H1 (cell line): ENCODE data around the gene FARS2. TPM values are rescaled to one million over a fixed set of nuclear protein-coding genes. Genes with fewer than 3 reads are reported as not detected.

Source experiments
- CTCF ChIA-PET: fragments of 300-600 bp; sonication (Branson Sonifier 250); formaldehyde crosslinking; loops from one replicate; lab custom pipeline; 2021; ENCODE audit not compliant: partially characterized antibody; lab: Charles Lee
- POLR2A ChIA-PET: fragments of 300-600 bp; sonication (Branson Sonifier 250); formaldehyde crosslinking; loops from one replicate; lab custom pipeline; 2021; ENCODE audit warnings: inconsistent platforms; ENCODE audit not compliant: partially characterized antibody; lab: Charles Lee
- DNase-seq, 2 experiments: peaks; one replicate each; pipeline versions ENCODE4 v3.0.0 to v3.0.0-alpha.2; 2010 to 2022; ENCODE audit warnings: low spot score in 2 of 2, low read depth in 1 of 2, mixed read lengths in 1 of 2
- FAIRE-seq: peaks from 2 replicates; lab custom pipeline; 2011; peaks lifted over from hg19 to GRCh38; lab: Jason Lieb, UNC
- H2AFZ ChIP-seq: 2 replicates; pipeline ENCODE4 v1.8.1; 2012; ENCODE audit warnings: low read length, inconsistent platforms
- H2AK5ac ChIP-seq: 2 replicates; pipeline ENCODE4 v1.6.1; 2013; ENCODE audit warnings: low read depth, low read length
- H2BK120ac ChIP-seq: replicated peaks from 2 replicates; pipeline ENCODE3; 2013; ENCODE audit warnings: low read depth, low read length, inconsistent platforms
- H2BK12ac ChIP-seq: 2 replicates; pipeline ENCODE4 v1.6.1; 2013; ENCODE audit warnings: low read depth, low read length
- H2BK15ac ChIP-seq: 2 replicates; pipeline ENCODE4 v1.6.1; 2013; ENCODE audit warnings: low read length
- H2BK20ac ChIP-seq: 2 replicates; pipeline ENCODE4 v1.6.1; 2013; ENCODE audit warnings: low read length
- H2BK5ac ChIP-seq: 2 replicates; pipeline ENCODE4 v1.6.1; 2013; ENCODE audit warnings: low read depth, low read length
- H3K14ac ChIP-seq: 2 replicates; pipeline ENCODE4 v1.6.1; 2013; ENCODE audit warnings: inconsistent platforms; ENCODE audit not compliant: insufficient read length
- H3K18ac ChIP-seq: 2 replicates; pipeline ENCODE4 v1.6.1; 2013; ENCODE audit warnings: low read length; ENCODE audit errors: extremely low read depth
- H3K23ac ChIP-seq: 2 replicates; pipeline ENCODE4 v1.6.1; 2013; ENCODE audit warnings: inconsistent platforms; ENCODE audit not compliant: insufficient read length
- H3K23me2 ChIP-seq: 2 replicates; pipeline ENCODE4 v1.6.1; 2013; ENCODE audit warnings: low read depth, low read length
- H3K27ac ChIP-seq: 2 replicates; pipeline ENCODE4 v1.6.1; 2011; ENCODE audit warnings: low read depth, low read length, inconsistent platforms
- H3K27me3 ChIP-seq, 4 experiments: replicated peaks in 1 of 4; 1 replicate in 1 of 4; 2 replicates in 3 of 4; pipeline versions ENCODE4 v1.6.1 to v1.8.1; 2011 to 2013; ENCODE audit warnings: low read length in 3 of 4, mild to moderate bottlenecking in 3 of 4, inconsistent platforms in 2 of 4, mixed read lengths in 2 of 4, moderate library complexity in 1 of 4; ENCODE audit not compliant: control insufficient read depth in 3 of 4, insufficient read depth in 3 of 4; ENCODE audit errors: extremely low read depth in 1 of 4
- H3K36me3 ChIP-seq, 4 experiments: 2 replicates each; pipeline versions ENCODE4 v1.6.1 to v1.8.1; 2011 to 2013; ENCODE audit warnings: mild to moderate bottlenecking in 4 of 4, low read length in 3 of 4, moderate library complexity in 2 of 4, control low read depth in 1 of 4, inconsistent platforms in 1 of 4; ENCODE audit not compliant: insufficient read depth in 4 of 4, control insufficient read depth in 2 of 4
- H3K4ac ChIP-seq: replicated peaks from 2 replicates; pipeline ENCODE3; 2013; ENCODE audit warnings: low read length, low read depth, mixed read lengths, inconsistent platforms; ENCODE audit not compliant: insufficient read length
- H3K4me1 ChIP-seq, 4 experiments: replicated peaks in 1 of 4; 1 replicate in 1 of 4; 2 replicates in 3 of 4; pipeline versions ENCODE4 v1.6.1 to v1.8.1; 2011 to 2013; ENCODE audit warnings: low read length in 3 of 4, inconsistent platforms in 2 of 4, mixed read lengths in 1 of 4; ENCODE audit not compliant: insufficient read depth in 4 of 4, control insufficient read depth in 3 of 4
- H3K4me2 ChIP-seq, 2 experiments: 2 replicates each; pipeline versions ENCODE4 v1.6.1 to v1.8.1; 2011 to 2013; ENCODE audit warnings: low read depth in 2 of 2, low read length in 2 of 2, control low read depth in 1 of 2, inconsistent platforms in 1 of 2, mild to moderate bottlenecking in 1 of 2; ENCODE audit not compliant: insufficient read depth in 1 of 2
- H3K4me3 ChIP-seq, 4 experiments: fragments of 200-600, 300-600 bp in 1 of 4; sonication (generic), shearing (Covaris generic), sonication (Bioruptor Twin) in 1 of 4; 2 replicates each; pipeline versions ENCODE4 v1.5.1 to v1.8.1; 2011 to 2016; ENCODE audit warnings: low read length in 4 of 4, low read depth in 3 of 4, control low read depth in 2 of 4, inconsistent platforms in 2 of 4, mild to moderate bottlenecking in 2 of 4, mixed read lengths in 1 of 4, moderate library complexity in 1 of 4; ENCODE audit not compliant: insufficient read depth in 2 of 4; ENCODE audit errors: extremely low read depth in 1 of 4
- H3K56ac ChIP-seq: replicated peaks from 2 replicates; pipeline ENCODE3; 2013; ENCODE audit warnings: low read depth, mild to moderate bottlenecking, mixed read lengths, low read length, inconsistent platforms; ENCODE audit not compliant: insufficient read length
- H3K79me1 ChIP-seq: 2 replicates; pipeline ENCODE4 v1.6.1; 2013; ENCODE audit warnings: low read depth, low read length, control low read depth
- H3K79me2 ChIP-seq, 2 experiments: 2 replicates each; pipeline versions ENCODE4 v1.6.1 to v1.8.1; 2012 to 2013; ENCODE audit warnings: low read length in 2 of 2, mild to moderate bottlenecking in 2 of 2, inconsistent platforms in 1 of 2; ENCODE audit not compliant: insufficient read depth in 2 of 2, control insufficient read depth in 1 of 2
- H3K9ac ChIP-seq, 4 experiments: replicated peaks in 1 of 4; 1 replicate in 1 of 4; 2 replicates in 3 of 4; pipeline versions ENCODE4 v1.6.1 to v1.8.1; 2011 to 2013; ENCODE audit warnings: low read depth in 3 of 4, low read length in 3 of 4, control low read depth in 2 of 4, mild to moderate bottlenecking in 2 of 4, moderate library complexity in 2 of 4, inconsistent platforms in 1 of 4; ENCODE audit errors: extremely low read depth in 1 of 4
- H3K9me3 ChIP-seq, 2 experiments: 2 replicates each; pipeline versions ENCODE4 v1.6.1 to v1.8.1; 2012 to 2013; ENCODE audit warnings: mild to moderate bottlenecking in 2 of 2, moderate library complexity in 2 of 2, control low read depth in 1 of 2, inconsistent platforms in 1 of 2, low read depth in 1 of 2, low read length in 1 of 2, mixed read lengths in 1 of 2; ENCODE audit not compliant: insufficient read depth in 2 of 2
- H4K20me1 ChIP-seq, 2 experiments: replicated peaks in 1 of 2; 2 replicates each; pipeline versions ENCODE3 to v1.8.1; 2011 to 2013; ENCODE audit warnings: inconsistent platforms in 2 of 2, low read length in 2 of 2, mild to moderate bottlenecking in 1 of 2; ENCODE audit not compliant: insufficient read depth in 2 of 2, control insufficient read depth in 1 of 2
- H4K5ac ChIP-seq: 2 replicates; pipeline ENCODE4 v1.6.1; 2013; ENCODE audit warnings: low read length, low read depth, mixed read lengths, inconsistent platforms; ENCODE audit not compliant: insufficient read length
- H4K8ac ChIP-seq: 2 replicates; pipeline ENCODE4 v1.8.0; 2013; ENCODE audit warnings: mild to moderate bottlenecking, moderate library complexity, low read length, inconsistent platforms; ENCODE audit not compliant: insufficient read depth; ENCODE audit errors: extremely low read depth
- H4K91ac ChIP-seq: replicated peaks from 2 replicates; pipeline ENCODE3; 2013; ENCODE audit warnings: low read length, mixed read lengths, inconsistent platforms; ENCODE audit not compliant: insufficient read length
- GABPA ChIP-seq: IDR thresholded peaks from 2 replicates; pipeline ENCODE4 v1.6.1; 2011; ENCODE audit warnings: mild to moderate bottlenecking, low read length, moderate library complexity, borderline replicate concordance; ENCODE audit not compliant: insufficient read depth
- MAFK ChIP-seq: IDR thresholded peaks from 2 replicates; pipeline ENCODE4 v1.6.1; 2012; ENCODE audit warnings: low read depth, mild to moderate bottlenecking, improper control_type of control experiment, low read length
- YY1 ChIP-seq: IDR thresholded peaks from 2 replicates; pipeline ENCODE4 v1.6.1; 2011; ENCODE audit warnings: low read depth, mild to moderate bottlenecking, low read length
- WGBS, 2 experiments: shearing (Covaris generic) in 1 of 2; methylation state at CpG; one replicate each; pipeline versions ENCODE4 v1.1.6 to v1.1.7; 2013 to 2015; ENCODE audit warnings: low lambda C conversion rate in 2 of 2, mixed read lengths in 2 of 2, inconsistent platforms in 1 of 2, low coverage in 1 of 2, missing lambda C conversion rate in 1 of 2; ENCODE audit not compliant: insufficient replicate concordance in 2 of 2, insufficient coverage in 1 of 2, insufficient read length in 1 of 2; ENCODE audit errors: extremely low coverage in 1 of 2, missing lambda C conversion rate in 1 of 2; 5-methylcytosine and 5-hydroxymethylcytosine counted together
- polyA plus RNA-seq, 7 experiments: library from polyadenylated mRNA; depleted of rRNA in 3 of 7; stranded (reverse) in 5 of 7; unstranded in 2 of 7; fragments of >200 nt in 5 of 7; fragments of 200-250 nt in 2 of 7; gene quantifications; 1 replicate in 5 of 7; 2 replicates in 1 of 7; 4 replicates in 1 of 7; pipeline versions ENCODE4 v1.2.1 to v1.2.3, GENCODE V29; 2011 to 2013; ENCODE audit warnings: missing spikeins in 2 of 7, mixed read lengths in 2 of 7
- total RNA-seq: library from RNA; stranded (reverse); fragmentation: NEBNext Ultra II Directional; extraction: Animal tissue kit (Norgen Biotek cat#: 25700); gene quantifications from 2 replicates; pipeline ENCODE4 v1.2.1, GENCODE V29; 2021

Gene FARS2
- total and polyA plus RNA-seq, 2 of the 8 experiments (the other 6 are each of a cell fraction or from before 2014, with no cell fraction given): 11.7 to 14.4 TPM

- no peak overlapping the region for H3K14ac ChIP-seq
- no peak overlapping the region for H2BK15ac ChIP-seq
- no peak overlapping the region for H2BK12ac ChIP-seq
- H2BK5ac ChIP-seq: no peak overlapping the region
- peaks cover 0 to 3% (median 1%) of the 10 kb centered on the region in 4 experiments; a peak in 4 of 7 replicates for H3K4me1 ChIP-seq
- CTCF ChIA-PET: interaction anchor here (0.6 kb wide), 1 partner anchor 61 kb away, joined by 3 read pairs; no protein-coding TSS in a partner anchor
- no peaks in the 10 kb centered on the region; the same call in 1 of the 2 replicates for H3K79me1 ChIP-seq
- no peak overlapping the region for H3K4me2 ChIP-seq
- no peaks in the 10 kb centered on the region for H3K79me2 ChIP-seq
- H3K36me3 ChIP-seq: no peaks in the 10 kb centered on the region
- H4K91ac ChIP-seq: no peak overlapping the region
- H3K27ac ChIP-seq: no peak overlapping the region
- no peak overlapping the region for H3K4me3 ChIP-seq
- H3K23me2 ChIP-seq: no peaks in the 10 kb centered on the region; the same call in 1 of the 2 replicates
- H3K56ac ChIP-seq: no peak overlapping the region
- H3K18ac ChIP-seq: no peak overlapping the region
- H2BK120ac ChIP-seq: no peak overlapping the region
- WGBS, 2 experiments: 92% methylated on average over 5 of the region's 5 CpGs; no CpG with 5 or more reads in 1 of the 2 experiments
- no peak for FAIRE-seq
- H4K20me1 ChIP-seq: no peaks in the 10 kb centered on the region
- no peak overlapping the region for H4K8ac ChIP-seq
- no peak overlapping the region for H4K5ac ChIP-seq
- no peak overlapping the region for H3K23ac ChIP-seq
- no peak overlapping the region for H3K9ac ChIP-seq
- POLR2A ChIA-PET: no interaction called here
- no peaks in the 10 kb centered on the region for H3K9me3 ChIP-seq
- no peak overlapping the region for H2BK20ac ChIP-seq
- no peak overlapping the region for H2AK5ac ChIP-seq
- no peak for TF ChIP-seq GABPA
- TF ChIP-seq MAFK: no peak
- no peak for TF ChIP-seq YY1
- H3K27me3 ChIP-seq: no peaks in the 10 kb centered on the region
- DNase-seq: no peak
- no peak overlapping the region for H2AFZ ChIP-seq
- no peak overlapping the region for H3K4ac ChIP-seq
These were observed 369.3 kb downstream of the FARS2 start for GRCh38 chr6:5630636-5631035.
